ENCODE data around the gene ZDHHC22. TPM values are rescaled to one million over a fixed set of nuclear protein-coding genes. Genes with fewer than 3 reads are reported as not detected.

ZDHHC22 gene
- total RNA-seq, 1 experiment from 2014 or later = 11.3 TPM

DNA sequence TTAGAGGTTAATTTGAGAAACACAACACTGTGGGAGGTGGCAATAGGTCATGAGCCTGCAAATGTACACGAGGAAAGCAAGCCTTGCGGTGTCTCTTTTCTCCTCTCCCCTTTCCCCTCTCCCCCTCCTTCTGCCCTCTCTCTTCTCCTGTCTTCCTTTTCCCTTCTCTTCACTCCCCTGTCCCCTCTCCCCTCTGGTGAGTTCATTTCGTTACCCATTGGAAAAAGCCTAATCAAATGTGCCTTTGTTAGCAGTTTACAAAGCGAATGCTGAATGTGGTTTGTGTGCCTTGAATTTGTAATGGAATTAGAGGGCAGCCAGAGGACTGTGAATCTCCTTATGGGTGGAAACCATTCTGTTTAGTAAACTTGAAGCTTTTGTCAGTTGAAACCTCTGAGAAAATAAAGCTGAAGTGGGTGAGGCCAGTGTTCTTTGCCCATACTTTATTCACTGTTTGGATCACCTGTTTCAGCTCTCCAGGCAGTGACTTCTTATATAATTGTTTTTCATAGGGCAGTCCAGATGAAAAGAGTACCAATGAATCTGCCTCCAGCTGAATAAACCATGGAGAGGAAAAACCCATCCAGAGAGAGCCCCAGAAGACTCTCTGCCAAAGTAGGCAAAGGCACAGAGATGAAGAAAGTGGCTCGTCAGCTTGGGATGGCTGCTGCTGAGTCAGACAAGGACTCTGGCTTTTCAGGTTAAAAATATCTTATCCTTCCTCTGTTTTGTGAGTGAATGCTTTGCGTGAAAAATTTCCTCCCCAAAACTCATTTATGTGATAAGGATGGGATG is 36.2 kb downstream of the ZDHHC22 start:
- no peak for DNase-seq
- Histone ChIP-seq H3K23ac (ENCODE audit: insufficient read length, low read depth, low read length) (no peak overlapping the region), H3K56ac (ENCODE audit: insufficient read length, low read depth, low read length) (no peak overlapping the region), H2BK120ac (ENCODE audit: low read depth, low read length, poor library complexity, severe bottlenecking) (no peak overlapping the region), H4K5ac (ENCODE audit: insufficient read length, low read depth, low read length) (no peak overlapping the region), H3K9ac (ENCODE audit: extremely low read depth, insufficient read length, low read length) (peak overlapping the region; percentile 1), H3K4me1 (ENCODE audit: insufficient read depth, low read length) (peaks cover 12% of the 10 kb centered on the region; the same call in 1 of the 2 replicates), H3K79me1 (ENCODE audit: insufficient read depth, low read depth, low read length, poor library complexity, severe bottlenecking) (no peaks in the 10 kb centered on the region), H4K91ac (ENCODE audit: insufficient read length, low read depth, low read length) (no peak overlapping the region), H2BK5ac (ENCODE audit: insufficient read length, low read length) (no peak overlapping the region), H3K9me3 (ENCODE audit: control insufficient read depth, low read depth, low read length) (no peaks in the 10 kb centered on the region), H3K79me2 (ENCODE audit: insufficient read depth, low read length) (no peaks in the 10 kb centered on the region; the same call in 1 of the 2 replicates), H2BK20ac (ENCODE audit: low read depth, low read length, poor library complexity, severe bottlenecking) (no peak overlapping the region), H3K27ac (ENCODE audit: insufficient read length, low read depth, low read length) (no peak overlapping the region), H2AFZ (ENCODE audit: low read length) (no peak overlapping the region), H2BK15ac (ENCODE audit: low read depth, low read length) (no peak overlapping the region), H3K27me3 (ENCODE audit: insufficient read depth, low read length) (no peaks in the 10 kb centered on the region), H3T11ph (ENCODE audit: low read length) (no peak overlapping the region), H2AK5ac (ENCODE audit: insufficient read length, low read length) (no peak overlapping the region), H3K14ac (ENCODE audit: insufficient read depth, low read length) (no peak overlapping the region), H3K4ac (ENCODE audit: low read depth, low read length) (no peak overlapping the region), H3K23me2 (ENCODE audit: insufficient read length, low read depth, low read length, poor library complexity, severe bottlenecking) (no peaks in the 10 kb centered on the region), H4K8ac (replicated peaks; ENCODE audit: insufficient read length, low read depth, low read length) (no peak overlapping the region), H3K4me2 (ENCODE audit: insufficient read depth, insufficient read length, low read length) (peak overlapping the region; percentile 44), H4K20me1 (ENCODE audit: control insufficient read depth, insufficient read depth, insufficient read length) (no peaks in the 10 kb centered on the region), H2BK12ac (ENCODE audit: insufficient read length, low read depth, low read length) (no peak overlapping the region), H3K18ac (ENCODE audit: insufficient read length, low read depth, low read length) (no peak overlapping the region)
- H3K4me3 Mint-ChIP-seq = peak overlapping the region; percentile 1 to 67; a peak in 4 of 5 replicates
- H3K36me3 Mint-ChIP-seq (ENCODE audit: insufficient read depth in 1 of 3, low read depth in 3 of 3) = peaks cover 16 to 40% (median 30%) of the 10 kb centered on the region in 3 experiments; a peak in 6 of 7 replicates
- no peaks in the 10 kb centered on the region for H3K27me3 Mint-ChIP-seq (ENCODE audit: low read depth)
- WGBS (ENCODE audit: extremely low coverage, insufficient read length, low lambda C conversion rate) = no CpG with 5 or more reads among the region's 6 CpGs
- no peaks in the 10 kb centered on the region; a peak in 1 of 5 replicates for H3K9me3 Mint-ChIP-seq
- peak overlapping the region; percentile 27 to 94 (median 87); a peak in 5 of 7 replicates for H3K27ac Mint-ChIP-seq
- peaks cover 51 to 74% of the 10 kb centered on the region in 2 experiments for H3K4me1 Mint-ChIP-seq
- TF ChIP-seq, protein P1, sequence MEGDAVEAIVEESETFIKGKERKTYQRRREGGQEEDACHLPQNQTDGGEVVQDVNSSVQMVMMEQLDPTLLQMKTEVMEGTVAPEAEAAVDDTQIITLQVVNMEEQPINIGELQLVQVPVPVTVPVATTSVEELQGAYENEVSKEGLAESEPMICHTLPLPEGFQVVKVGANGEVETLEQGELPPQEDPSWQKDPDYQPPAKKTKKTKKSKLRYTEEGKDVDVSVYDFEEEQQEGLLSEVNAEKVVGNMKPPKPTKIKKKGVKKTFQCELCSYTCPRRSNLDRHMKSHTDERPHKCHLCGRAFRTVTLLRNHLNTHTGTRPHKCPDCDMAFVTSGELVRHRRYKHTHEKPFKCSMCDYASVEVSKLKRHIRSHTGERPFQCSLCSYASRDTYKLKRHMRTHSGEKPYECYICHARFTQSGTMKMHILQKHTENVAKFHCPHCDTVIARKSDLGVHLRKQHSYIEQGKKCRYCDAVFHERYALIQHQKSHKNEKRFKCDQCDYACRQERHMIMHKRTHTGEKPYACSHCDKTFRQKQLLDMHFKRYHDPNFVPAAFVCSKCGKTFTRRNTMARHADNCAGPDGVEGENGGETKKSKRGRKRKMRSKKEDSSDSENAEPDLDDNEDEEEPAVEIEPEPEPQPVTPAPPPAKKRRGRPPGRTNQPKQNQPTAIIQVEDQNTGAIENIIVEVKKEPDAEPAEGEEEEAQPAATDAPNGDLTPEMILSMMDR (conservative IDR thresholded peaks at IDR 0.05) = no peak

All from H9 (cell line).